Adrenal gland (tissue), 12 donors: ENCODE measurements around the gene FMN2. TPM values are rescaled to one million over a fixed set of nuclear protein-coding genes. Genes with fewer than 3 reads are reported as not detected.

Experiments
- DNase-seq, 7 donors: peaks; one replicate each; pipeline ENCODE4 v3.0.0-alpha.2; 2019 to 2020
- H3K27ac ChIP-seq, 5 donors: fragments of 200-600 bp; sonication (generic) in 4 of 5; 1 replicate in 3 of 5; 2 replicates in 2 of 5; pipeline versions ENCODE4 v1.5.1 to v1.8.0; 2016 to 2020; ENCODE audit warnings: mild to moderate bottlenecking in 1 of 5
- H3K27me3 ChIP-seq: fragments of 200-600 bp; 2 replicates; pipeline ENCODE4 v1.8.0; 2021
- H3K36me3 ChIP-seq, 2 donors: fragments of 200-600 bp; replicated peaks in 1 of 2; 1 replicate in 1 of 2; 2 replicates in 1 of 2; pipeline versions ENCODE4 v1.5.1 to v1.8.0; 2018 to 2022
- H3K4me1 ChIP-seq, 2 donors: fragments of 200-600 bp; replicated peaks in 1 of 2; 1 replicate in 1 of 2; 2 replicates in 1 of 2; pipeline versions ENCODE4 v1.5.1 to v1.8.0; 2018 to 2021
- H3K4me3 ChIP-seq, 4 donors: fragments of 200-600 bp; sonication (generic) in 3 of 4; one replicate each; pipeline ENCODE4 v1.5.1; 2016 to 2018
- H3K9me3 ChIP-seq, 3 donors: fragments of 200-600 bp; sonication (generic) in 1 of 3; replicated peaks in 1 of 3; 1 replicate in 2 of 3; 2 replicates in 1 of 3; pipeline versions ENCODE4 v1.5.1 to v1.8.0; 2016 to 2021
- CTCF ChIP-seq, 6 experiments: fragments of 450-650 bp in 4 of 6; fragments of 200-600 bp in 2 of 6; sonication (generic) in 1 of 6; IDR thresholded peaks; 1 replicate in 5 of 6; 2 replicates in 1 of 6; pipeline versions ENCODE4 v1.5.1 to v1.8.0; 2016 to 2021; ENCODE audit warnings: antibody characterized with exemption in 6 of 6, mild to moderate bottlenecking in 2 of 6, moderate library complexity in 1 of 6
- POLR2A ChIP-seq, 2 donors: fragments of 450-650 bp; IDR thresholded peaks; one replicate each; pipeline ENCODE4 v1.6.1; 2017; ENCODE audit warnings: antibody characterized with exemption in 2 of 2, mild to moderate bottlenecking in 2 of 2, moderate library complexity in 1 of 2
- WGBS, 4 donors: extraction: QIAGEN DNeasy Blood & Tissue Kit in 2 of 4; methylation state at CpG; one replicate each; pipeline versions ENCODE4 v1.1.5 to v1.1.7; 2013 to 2017; 5-methylcytosine and 5-hydroxymethylcytosine counted together
- intact Hi-C, 2 donors: fragments of 100-400 bp; cut with DNase I; formaldehyde crosslinking; loops; one replicate each; pipeline versions ENCODE4 v1.14.1 to v1.15.0; 2022 to 2023
- polyA plus RNA-seq, 3 donors: library from polyadenylated mRNA; stranded (reverse); fragments of 200-250 nt in 2 of 3; fragments of 350-450 nt in 1 of 3; fragmentation: Illumina TruSeq in 1 of 3; extraction: RNeasy Lipid Tissue Mini Kit (QIAGEN cat#74804) in 1 of 3; gene quantifications; one replicate each; pipeline ENCODE4 v1.2.3, GENCODE V29; 2013 to 2014
- total RNA-seq, 9 donors: library from RNA; depleted of rRNA in 4 of 9; stranded (reverse); fragments of >200 nt in 4 of 9; fragments of 120-200 nt in 1 of 9; fragmentation: NEBNext Ultra II Directional in 1 of 9; extraction: Animal tissue kit (Norgen Biotek cat#: 25700) in 1 of 9; gene quantifications; one replicate each; pipeline versions ENCODE4 v1.1.0 to v1.2.4, GENCODE V29; 2013 to 2023
- donor health status: healthy with polysubstance abuse.
- donor health status: Bipolar disorder and iron deficiency.
- donor health status: DM: yes; HTN: yes; CAD: no.
- donor health status: DM: no; HTN: no; CAD: no.
- donor health status: DM: no; HTN: no; CAD: no.
- donor health status: DM: yes; HTN: yes; CAD: no.

Gene FMN2
- total and polyA plus RNA-seq, 12 donors, result 0.69 to 9.8 (median 3.1) TPM

DNA sequence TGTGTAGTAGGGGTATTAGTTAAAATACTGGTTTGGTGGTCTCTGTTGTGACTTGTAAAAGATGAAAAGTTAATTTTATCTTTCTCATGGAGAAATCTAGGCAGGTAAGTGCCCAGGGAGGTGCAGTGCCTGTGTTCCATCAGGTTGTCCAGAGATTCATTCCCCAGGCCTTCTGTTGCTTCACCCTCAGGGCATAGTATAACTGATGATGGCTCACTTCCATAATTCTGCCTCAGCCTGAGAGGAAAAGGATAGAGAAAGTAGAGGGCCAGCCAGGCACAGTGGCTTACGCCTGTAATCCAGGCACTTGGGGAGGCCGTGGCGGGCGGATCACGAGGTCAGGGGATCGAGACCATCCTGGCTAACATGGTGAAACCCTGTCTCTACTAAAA lies 153.9 kb downstream of the FMN2 start:
- DNase-seq, result no peak
- Histone ChIP-seq H3K4me3 (no peak overlapping the region), H3K27ac (no peak overlapping the region), H3K27me3 (no peaks in the 10 kb centered on the region), H3K9me3 (no peaks in the 10 kb centered on the region), H3K36me3 (no peaks in the 10 kb centered on the region), H3K4me1 (no peaks in the 10 kb centered on the region)
- 94 to 98% (median 96%) methylated on average over 4 to 6 of the region's 6 CpGs for WGBS, 4 donors
- intact Hi-C loops, result no loop called here
- TF ChIP-seq CTCF (IDR thresholded peaks at IDR 0.05) (no peak), POLR2A (IDR thresholded peaks at IDR 0.05) (no peak)

DNA sequence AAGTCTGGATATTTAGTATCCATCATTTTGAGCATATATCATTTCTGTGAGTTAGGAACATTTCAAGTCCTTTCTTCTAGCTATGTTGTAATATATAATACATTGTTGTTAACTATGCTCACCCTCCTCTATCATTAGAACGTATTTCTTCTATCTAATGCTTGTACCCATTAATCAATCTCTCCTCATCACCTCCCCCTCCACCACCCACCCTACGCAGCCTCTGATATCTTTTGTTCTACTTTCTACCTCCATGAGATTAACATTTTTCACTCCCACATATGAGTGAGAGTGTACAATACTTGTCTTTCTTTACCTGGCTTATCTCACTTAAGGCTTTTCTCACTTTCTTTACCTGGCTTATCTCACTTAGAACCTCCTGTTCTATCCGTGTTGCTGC lies 156.2 kb downstream of the FMN2 start:
- Histone ChIP-seq H3K27me3 (no peaks in the 10 kb centered on the region), H3K27ac (no peak overlapping the region), H3K9me3 (no peaks in the 10 kb centered on the region), H3K36me3 (no peaks in the 10 kb centered on the region), H3K4me3 (no peak overlapping the region), H3K4me1 (no peaks in the 10 kb centered on the region)
- DNase-seq, result no peak
- 75 to 84% (median 78%) methylated on average over 3 of the region's 3 CpGs for WGBS, 4 donors
- TF ChIP-seq CTCF (IDR thresholded peaks at IDR 0.05) (no peak), POLR2A (IDR thresholded peaks at IDR 0.05) (no peak)
- intact Hi-C loops, result no loop called here

- Histone ChIP-seq H3K27ac (no peak overlapping the region), H3K4me1 (no peaks in the 10 kb centered on the region), H3K27me3 (no peaks in the 10 kb centered on the region), H3K9me3 (no peaks in the 10 kb centered on the region), H3K4me3 (no peak overlapping the region), H3K36me3 (no peaks in the 10 kb centered on the region)
- TF ChIP-seq CTCF (IDR thresholded peaks at IDR 0.05), result no peak
- TF ChIP-seq POLR2A (IDR thresholded peaks at IDR 0.05), result no peak
- no peak for DNase-seq
- intact Hi-C loops, result no loop called here
- WGBS, 4 donors, result 89 to 96% (median 93%) methylated on average over 5 of the region's 5 CpGs
These were observed 162.3 kb downstream of the FMN2 start for GRCh38 chr1:240254006-240254405.

DNA sequence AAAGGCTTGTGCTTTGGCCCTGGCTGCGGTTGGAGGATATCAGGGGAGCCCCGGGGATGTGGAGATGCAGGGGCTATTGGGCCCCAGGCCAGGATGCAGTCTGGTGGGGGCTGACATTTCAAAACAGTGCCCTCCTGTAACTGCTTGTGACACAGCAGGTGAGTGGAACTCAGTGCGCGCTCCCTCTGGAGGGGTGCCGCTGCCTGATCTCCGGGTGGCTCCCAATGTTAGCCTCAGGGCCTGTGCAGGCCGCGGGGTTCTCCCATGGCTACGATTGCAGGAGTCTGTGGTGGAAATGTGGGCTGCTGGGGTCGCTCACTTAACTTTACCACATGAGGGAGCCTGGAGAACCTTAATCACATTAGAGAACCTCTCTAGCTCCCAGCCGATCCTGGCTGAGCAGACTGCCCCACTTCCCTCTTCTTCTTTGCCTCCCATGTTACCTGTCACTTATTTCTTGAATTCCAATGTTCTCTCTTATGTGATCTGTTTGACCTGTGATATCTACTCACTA lies 163.2 kb downstream of the FMN2 start:
- 84 to 96% (median 89%) methylated on average over 11 of the region's 11 CpGs for WGBS, 4 donors
- intact Hi-C loops, result no loop called here

More for the DNA sequence above, 163.2 kb downstream of the FMN2 start:
- Histone ChIP-seq H3K27ac (no peak overlapping the region), H3K36me3 (no peaks in the 10 kb centered on the region), H3K4me3 (no peak overlapping the region), H3K27me3 (no peaks in the 10 kb centered on the region), H3K4me1 (no peaks in the 10 kb centered on the region), H3K9me3 (no peaks in the 10 kb centered on the region)
- TF ChIP-seq POLR2A (IDR thresholded peaks at IDR 0.05) (no peak), CTCF (IDR thresholded peaks at IDR 0.05) (no peak)
- no peak for DNase-seq
